ENCODE measurements around the gene FBXL4. TPM values are rescaled to one million over a fixed set of nuclear protein-coding genes. Genes with fewer than 3 reads are reported as not detected.

The FBXL4 gene
- total RNA-seq, 2 experiments from 2014 or later, result 14.5 to 20.9 TPM

DNA sequence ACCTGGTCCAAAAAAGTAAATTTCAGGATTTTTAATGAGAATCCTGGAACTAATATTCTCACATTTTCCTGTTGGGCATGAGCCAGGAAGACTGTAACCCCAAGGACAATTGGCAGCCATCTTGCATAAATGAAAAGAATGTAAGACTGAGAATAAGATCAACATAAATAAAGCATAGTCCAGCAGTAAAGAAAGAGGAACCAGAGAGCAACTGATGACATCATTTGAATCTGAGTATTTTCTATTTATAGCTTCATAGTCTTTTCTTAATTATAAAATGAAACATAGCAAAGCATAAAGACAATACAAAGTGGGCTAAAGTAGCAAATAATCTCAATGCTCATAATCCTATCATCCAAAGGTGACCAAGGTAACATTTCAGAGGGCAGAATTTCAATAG lies 26.6 kb upstream of the FBXL4 start:
- Histone ChIP-seq H3K27ac (ENCODE audit: low read depth, low read length, poor library complexity, severe bottlenecking) (no peak overlapping the region), H3K4me2 (ENCODE audit: low read length) (no peak overlapping the region), H2AFZ (ENCODE audit: low read length) (no peak overlapping the region), H4K20me1 (ENCODE audit: insufficient read depth, low read length) (no peaks in the 10 kb centered on the region), H3K9me3 (ENCODE audit: low read length) (no peaks in the 10 kb centered on the region), H3K9me2 (ENCODE audit: insufficient read depth, low read length) (no peaks in the 10 kb centered on the region), H3K36me3 (ENCODE audit: insufficient read depth, low read length) (no peaks in the 10 kb centered on the region), H3K79me2 (ENCODE audit: insufficient read depth, low read depth, low read length) (no peaks in the 10 kb centered on the region), H3K4me1 (ENCODE audit: insufficient read depth, low read length, poor library complexity, severe bottlenecking) (no peaks in the 10 kb centered on the region), H3K4me3 (ENCODE audit: low read depth, low read length, poor library complexity, severe bottlenecking) (no peak overlapping the region)
- BruUV-seq (replicated peaks), result no TSS peak
- intact Hi-C loops (cut with micrococcal nuclease; ENCODE audit: unreplicated experiment), result no loop called here
- POLR2A ChIA-PET, result no interaction called here
- no peak for TF ChIP-seq EZH2phosphoT487 (IDR thresholded peaks at IDR 0.05; ENCODE audit: borderline replicate concordance, low read depth, low read length)
- TF ChIP-seq, protein P1, sequence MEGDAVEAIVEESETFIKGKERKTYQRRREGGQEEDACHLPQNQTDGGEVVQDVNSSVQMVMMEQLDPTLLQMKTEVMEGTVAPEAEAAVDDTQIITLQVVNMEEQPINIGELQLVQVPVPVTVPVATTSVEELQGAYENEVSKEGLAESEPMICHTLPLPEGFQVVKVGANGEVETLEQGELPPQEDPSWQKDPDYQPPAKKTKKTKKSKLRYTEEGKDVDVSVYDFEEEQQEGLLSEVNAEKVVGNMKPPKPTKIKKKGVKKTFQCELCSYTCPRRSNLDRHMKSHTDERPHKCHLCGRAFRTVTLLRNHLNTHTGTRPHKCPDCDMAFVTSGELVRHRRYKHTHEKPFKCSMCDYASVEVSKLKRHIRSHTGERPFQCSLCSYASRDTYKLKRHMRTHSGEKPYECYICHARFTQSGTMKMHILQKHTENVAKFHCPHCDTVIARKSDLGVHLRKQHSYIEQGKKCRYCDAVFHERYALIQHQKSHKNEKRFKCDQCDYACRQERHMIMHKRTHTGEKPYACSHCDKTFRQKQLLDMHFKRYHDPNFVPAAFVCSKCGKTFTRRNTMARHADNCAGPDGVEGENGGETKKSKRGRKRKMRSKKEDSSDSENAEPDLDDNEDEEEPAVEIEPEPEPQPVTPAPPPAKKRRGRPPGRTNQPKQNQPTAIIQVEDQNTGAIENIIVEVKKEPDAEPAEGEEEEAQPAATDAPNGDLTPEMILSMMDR (conservative IDR thresholded peaks at IDR 0.05; ENCODE audit: low read length), result no peak
- DNase-seq (ENCODE audit: low spot score), result no peak
- CTCF ChIA-PET (ENCODE audit: unreplicated experiment), result no interaction called here

DNA sequence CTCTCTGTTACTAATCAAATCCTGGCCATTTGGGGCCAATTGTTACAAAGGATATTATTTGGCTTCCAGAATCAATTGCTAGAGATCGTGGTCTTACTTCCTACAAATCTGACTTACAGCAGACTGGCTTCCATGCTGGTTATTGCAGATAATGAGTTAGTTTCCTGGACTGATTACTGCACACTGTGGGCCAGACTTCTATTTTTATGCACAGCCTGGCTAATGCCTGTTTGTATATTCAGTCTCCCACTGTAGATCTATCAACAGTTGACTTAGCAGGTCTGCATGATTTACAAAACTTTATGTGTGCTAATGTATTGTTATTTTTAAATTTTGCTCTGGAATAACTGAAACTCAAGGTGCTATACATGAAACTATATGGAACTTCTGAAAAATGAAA lies 25.8 kb upstream of the FBXL4 start:
- no peak for TF ChIP-seq EZH2phosphoT487 (IDR thresholded peaks at IDR 0.05; ENCODE audit: borderline replicate concordance, low read depth, low read length)
- TF ChIP-seq, protein P1 (conservative IDR thresholded peaks at IDR 0.05; ENCODE audit: low read length), result no peak
- H3K27ac ChIP-seq (ENCODE audit: low read depth, low read length, poor library complexity, severe bottlenecking), result no peak overlapping the region
- H3K4me1 ChIP-seq (ENCODE audit: insufficient read depth, low read length, poor library complexity, severe bottlenecking), result no peaks in the 10 kb centered on the region
- CTCF ChIA-PET (ENCODE audit: unreplicated experiment), result no interaction called here
- no peak overlapping the region for H2AFZ ChIP-seq (ENCODE audit: low read length)
- H3K79me2 ChIP-seq (ENCODE audit: insufficient read depth, low read depth, low read length), result no peaks in the 10 kb centered on the region
- no peaks in the 10 kb centered on the region for H3K36me3 ChIP-seq (ENCODE audit: insufficient read depth, low read length)
- intact Hi-C loops (cut with micrococcal nuclease; ENCODE audit: unreplicated experiment), result no loop called here
- BruUV-seq (replicated peaks), result no TSS peak
- no peak overlapping the region for H3K4me3 ChIP-seq (ENCODE audit: low read depth, low read length, poor library complexity, severe bottlenecking)
- H4K20me1 ChIP-seq (ENCODE audit: insufficient read depth, low read length), result no peaks in the 10 kb centered on the region
- POLR2A ChIA-PET, result no interaction called here
- DNase-seq (ENCODE audit: low spot score), result no peak
- H3K4me2 ChIP-seq (ENCODE audit: low read length), result no peak overlapping the region
- no peaks in the 10 kb centered on the region for H3K9me2 ChIP-seq (ENCODE audit: insufficient read depth, low read length)
- no peaks in the 10 kb centered on the region for H3K9me3 ChIP-seq (ENCODE audit: low read length)

DNA sequence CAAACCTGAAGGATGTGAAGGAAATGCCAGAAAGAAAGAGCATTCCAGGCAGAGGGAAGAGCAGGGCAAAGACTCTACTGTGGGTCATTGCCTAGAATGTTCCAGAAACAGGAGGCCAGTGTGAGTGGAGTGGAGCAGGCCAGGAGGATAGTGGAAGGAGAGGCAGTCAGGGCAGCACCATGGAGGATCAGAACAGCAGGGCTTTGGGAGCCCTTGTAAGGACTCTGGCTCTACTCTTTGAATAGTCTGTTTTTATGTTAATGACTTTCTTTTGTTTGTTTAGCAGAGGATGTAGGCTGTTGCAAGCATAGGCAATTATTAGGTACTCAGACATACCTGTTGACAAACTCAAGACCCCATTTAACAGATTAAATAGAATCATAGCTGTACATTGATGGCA lies 23.6 kb upstream of the FBXL4 start:
- DNase-seq (ENCODE audit: low spot score), result no peak
- no peaks in the 10 kb centered on the region for H3K9me2 ChIP-seq (ENCODE audit: insufficient read depth, low read length)
- intact Hi-C loops (cut with micrococcal nuclease; ENCODE audit: unreplicated experiment), result no loop called here
- BruUV-seq (replicated peaks), result no TSS peak
- H4K20me1 ChIP-seq (ENCODE audit: insufficient read depth, low read length), result no peaks in the 10 kb centered on the region
- ChIA-PET POLR2A (no interaction called here), CTCF (ENCODE audit: unreplicated experiment) (no interaction called here)
- H3K4me1 ChIP-seq (ENCODE audit: insufficient read depth, low read length, poor library complexity, severe bottlenecking), result no peaks in the 10 kb centered on the region
- H3K27ac ChIP-seq (ENCODE audit: low read depth, low read length, poor library complexity, severe bottlenecking), result no peak overlapping the region
- no peak overlapping the region for H2AFZ ChIP-seq (ENCODE audit: low read length)
- H3K36me3 ChIP-seq (ENCODE audit: insufficient read depth, low read length), result no peaks in the 10 kb centered on the region
- H3K4me2 ChIP-seq (ENCODE audit: low read length), result no peak overlapping the region
- TF ChIP-seq, protein P1 (conservative IDR thresholded peaks at IDR 0.05; ENCODE audit: low read length), result no peak
- no peak for TF ChIP-seq EZH2phosphoT487 (IDR thresholded peaks at IDR 0.05; ENCODE audit: borderline replicate concordance, low read depth, low read length)
- no peaks in the 10 kb centered on the region for H3K9me3 ChIP-seq (ENCODE audit: low read length)
- H3K4me3 ChIP-seq (ENCODE audit: low read depth, low read length, poor library complexity, severe bottlenecking), result no peak overlapping the region
- H3K79me2 ChIP-seq (ENCODE audit: insufficient read depth, low read depth, low read length), result no peaks in the 10 kb centered on the region
